Adrenal gland (tissue), 12 donors: ENCODE results near the gene HMGXB3. TPM values are rescaled to one million over a fixed set of nuclear protein-coding genes. Genes with fewer than 3 reads are reported as not detected.
A peak's percentile ranks its signal among the peaks of the same experiment; 100 is the strongest.

Experiments
- DNase-seq, 7 donors: peaks; one replicate each; pipeline ENCODE4 v3.0.0-alpha.2; 2019 to 2020
- H3K27ac ChIP-seq, 5 donors: fragments of 200-600 bp; sonication (generic) in 4 of 5; 1 replicate in 3 of 5; 2 replicates in 2 of 5; pipeline versions ENCODE4 v1.5.1 to v1.8.0; 2016 to 2020; ENCODE audit warnings: mild to moderate bottlenecking in 1 of 5
- H3K27me3 ChIP-seq: fragments of 200-600 bp; 2 replicates; pipeline ENCODE4 v1.8.0; 2021
- H3K36me3 ChIP-seq, 2 donors: fragments of 200-600 bp; replicated peaks in 1 of 2; 1 replicate in 1 of 2; 2 replicates in 1 of 2; pipeline versions ENCODE4 v1.5.1 to v1.8.0; 2018 to 2022
- H3K4me1 ChIP-seq, 2 donors: fragments of 200-600 bp; replicated peaks in 1 of 2; 1 replicate in 1 of 2; 2 replicates in 1 of 2; pipeline versions ENCODE4 v1.5.1 to v1.8.0; 2018 to 2021
- H3K4me3 ChIP-seq, 4 donors: fragments of 200-600 bp; sonication (generic) in 3 of 4; one replicate each; pipeline ENCODE4 v1.5.1; 2016 to 2018
- H3K9me3 ChIP-seq, 3 donors: fragments of 200-600 bp; sonication (generic) in 1 of 3; replicated peaks in 1 of 3; 1 replicate in 2 of 3; 2 replicates in 1 of 3; pipeline versions ENCODE4 v1.5.1 to v1.8.0; 2016 to 2021
- CTCF ChIP-seq, 6 experiments: fragments of 450-650 bp in 4 of 6; fragments of 200-600 bp in 2 of 6; sonication (generic) in 1 of 6; IDR thresholded peaks; 1 replicate in 5 of 6; 2 replicates in 1 of 6; pipeline versions ENCODE4 v1.5.1 to v1.8.0; 2016 to 2021; ENCODE audit warnings: antibody characterized with exemption in 6 of 6, mild to moderate bottlenecking in 2 of 6, moderate library complexity in 1 of 6
- POLR2A ChIP-seq, 2 donors: fragments of 450-650 bp; IDR thresholded peaks; one replicate each; pipeline ENCODE4 v1.6.1; 2017; ENCODE audit warnings: antibody characterized with exemption in 2 of 2, mild to moderate bottlenecking in 2 of 2, moderate library complexity in 1 of 2
- WGBS, 4 donors: extraction: QIAGEN DNeasy Blood & Tissue Kit in 2 of 4; methylation state at CpG; one replicate each; pipeline versions ENCODE4 v1.1.5 to v1.1.7; 2013 to 2017; 5-methylcytosine and 5-hydroxymethylcytosine counted together
- intact Hi-C, 2 donors: fragments of 100-400 bp; cut with DNase I; formaldehyde crosslinking; loops; one replicate each; pipeline versions ENCODE4 v1.14.1 to v1.15.0; 2022 to 2023
- polyA plus RNA-seq, 3 donors: library from polyadenylated mRNA; stranded (reverse); fragments of 200-250 nt in 2 of 3; fragments of 350-450 nt in 1 of 3; fragmentation: Illumina TruSeq in 1 of 3; extraction: RNeasy Lipid Tissue Mini Kit (QIAGEN cat#74804) in 1 of 3; gene quantifications; one replicate each; pipeline ENCODE4 v1.2.3, GENCODE V29; 2013 to 2014
- total RNA-seq, 9 donors: library from RNA; depleted of rRNA in 4 of 9; stranded (reverse); fragments of >200 nt in 4 of 9; fragments of 120-200 nt in 1 of 9; fragmentation: NEBNext Ultra II Directional in 1 of 9; extraction: Animal tissue kit (Norgen Biotek cat#: 25700) in 1 of 9; gene quantifications; one replicate each; pipeline versions ENCODE4 v1.1.0 to v1.2.4, GENCODE V29; 2013 to 2023
- donor health status: healthy with polysubstance abuse.
- donor health status: Bipolar disorder and iron deficiency.
- donor health status: DM: yes; HTN: yes; CAD: no.
- donor health status: DM: no; HTN: no; CAD: no.
- donor health status: DM: no; HTN: no; CAD: no.
- donor health status: DM: yes; HTN: yes; CAD: no.

Gene HMGXB3
- total and polyA plus RNA-seq, 12 donors, result 22.8 to 56.5 (median 36.1) TPM

- no peak for TF ChIP-seq POLR2A (IDR thresholded peaks at IDR 0.05)
- no peak for TF ChIP-seq CTCF (IDR thresholded peaks at IDR 0.05)
- Histone ChIP-seq H3K9me3 (no peaks in the 10 kb centered on the region), H3K4me3 (no peak overlapping the region), H3K27me3 (no peaks in the 10 kb centered on the region), H3K27ac (no peak overlapping the region), H3K4me1 (peaks cover 0 to 5% of the 10 kb centered on the region in 2 donors), H3K36me3 (peaks cover 0 to 3% of the 10 kb centered on the region in 2 donors)
- 86 to 95% (median 89%) methylated on average over 7 of the region's 7 CpGs for WGBS, 4 donors
- peak in 1 of 7 donors; percentile 16 for DNase-seq
- intact Hi-C loops, result no loop called here
These were observed 78.5 kb downstream of the HMGXB3 start for GRCh38 chr5:150078802-150079689.

GRCh38 chr5:150079909-150080461 is 79.4 kb downstream of the HMGXB3 start:
- no peaks in the 10 kb centered on the region for H3K9me3 ChIP-seq
- intact Hi-C loops, result no loop called here
- peaks cover 0 to 5% of the 10 kb centered on the region in 2 donors for H3K4me1 ChIP-seq
- no peak overlapping the region for H3K4me3 ChIP-seq
- no peak overlapping the region for H3K27ac ChIP-seq
- H3K27me3 ChIP-seq, result no peaks in the 10 kb centered on the region
- TF ChIP-seq POLR2A (IDR thresholded peaks at IDR 0.05), result no peak
- no peak for TF ChIP-seq CTCF (IDR thresholded peaks at IDR 0.05)
- DNase-seq, result peak in 1 of 7 donors; percentile 10
- WGBS, 4 donors, result 93 to 100% (median 96%) methylated on average over 6 to 19 of the region's 19 CpGs
- H3K36me3 ChIP-seq, result peaks cover 0 to 3% of the 10 kb centered on the region in 2 donors

GRCh38 chr5:150080696-150081435 is 80.3 kb downstream of the HMGXB3 start:
- no peak overlapping the region for H3K4me3 ChIP-seq
- TF ChIP-seq POLR2A (IDR thresholded peaks at IDR 0.05), result no peak
- no peak for TF ChIP-seq CTCF (IDR thresholded peaks at IDR 0.05)
- H3K9me3 ChIP-seq, result no peaks in the 10 kb centered on the region
- WGBS, 4 donors, result 64 to 91% (median 78%) methylated on average over 4 to 15 of the region's 15 CpGs
- no peak overlapping the region for H3K27ac ChIP-seq
- H3K4me1 ChIP-seq, result peaks cover 0 to 5% of the 10 kb centered on the region in 2 donors
- H3K27me3 ChIP-seq, result no peaks in the 10 kb centered on the region
- peak in 1 of 7 donors; percentile 11 for DNase-seq
- peaks cover 0 to under 1% of the 10 kb centered on the region in 2 donors for H3K36me3 ChIP-seq
- intact Hi-C loops, result no loop called here
